Measurements from ENCODE around the gene ZNHIT1.

- TF ChIP-seq ARNTL (CRISPR knock-in tag; IDR thresholded peaks at IDR 0.05; ENCODE audit: borderline replicate concordance, low read depth) (no peak), RARB (CRISPR knock-in tag; IDR thresholded peaks at IDR 0.05) (no peak), CREB5 (CRISPR knock-in tag; IDR thresholded peaks at IDR 0.05; ENCODE audit: low read depth) (no peak), PATZ1 (CRISPR knock-in tag; IDR thresholded peaks at IDR 0.05; ENCODE audit: borderline replicate concordance) (no peak), GLIS3 (CRISPR knock-in tag; IDR thresholded peaks at IDR 0.05) (no peak), TCF4 (CRISPR knock-in tag; IDR thresholded peaks at IDR 0.05; ENCODE audit: borderline replicate concordance) (no peak), ZFP30 (CRISPR knock-in tag; IDR thresholded peaks at IDR 0.05) (no peak), ZNF70 (CRISPR knock-in tag; IDR thresholded peaks at IDR 0.05) (no peak), OSR1 (CRISPR knock-in tag; IDR thresholded peaks at IDR 0.05) (no peak), ESRRG (CRISPR knock-in tag; IDR thresholded peaks at IDR 0.05) (no peak), ZC3H10 (CRISPR knock-in tag; IDR thresholded peaks at IDR 0.05) (no peak)
Observed at GRCh38 chr7:101248276-101248675, 30.3 kb downstream of the ZNHIT1 start.
